IMR-90 (cell line): ENCODE data around the gene CENPA.

Experiments
- CEBPB ChIP-seq: IDR thresholded peaks from 2 replicates; pipeline ENCODE4 v1.6.1; 2012; ENCODE audit warnings: low read depth, low read length, improper control_type of control experiment
- RAD21 ChIP-seq: IDR thresholded peaks from 2 replicates; pipeline ENCODE4 v1.6.1; 2012; ENCODE audit warnings: low read length, improper control_type of control experiment
- TF ChIP-seq, protein P1 (sequence below): conservative IDR thresholded peaks from 2 replicates; pipeline ENCODE4 v1.5.1; 2012; ENCODE audit warnings: mild to moderate bottlenecking, low read depth, low read length, improper control_type of control experiment

DNA sequence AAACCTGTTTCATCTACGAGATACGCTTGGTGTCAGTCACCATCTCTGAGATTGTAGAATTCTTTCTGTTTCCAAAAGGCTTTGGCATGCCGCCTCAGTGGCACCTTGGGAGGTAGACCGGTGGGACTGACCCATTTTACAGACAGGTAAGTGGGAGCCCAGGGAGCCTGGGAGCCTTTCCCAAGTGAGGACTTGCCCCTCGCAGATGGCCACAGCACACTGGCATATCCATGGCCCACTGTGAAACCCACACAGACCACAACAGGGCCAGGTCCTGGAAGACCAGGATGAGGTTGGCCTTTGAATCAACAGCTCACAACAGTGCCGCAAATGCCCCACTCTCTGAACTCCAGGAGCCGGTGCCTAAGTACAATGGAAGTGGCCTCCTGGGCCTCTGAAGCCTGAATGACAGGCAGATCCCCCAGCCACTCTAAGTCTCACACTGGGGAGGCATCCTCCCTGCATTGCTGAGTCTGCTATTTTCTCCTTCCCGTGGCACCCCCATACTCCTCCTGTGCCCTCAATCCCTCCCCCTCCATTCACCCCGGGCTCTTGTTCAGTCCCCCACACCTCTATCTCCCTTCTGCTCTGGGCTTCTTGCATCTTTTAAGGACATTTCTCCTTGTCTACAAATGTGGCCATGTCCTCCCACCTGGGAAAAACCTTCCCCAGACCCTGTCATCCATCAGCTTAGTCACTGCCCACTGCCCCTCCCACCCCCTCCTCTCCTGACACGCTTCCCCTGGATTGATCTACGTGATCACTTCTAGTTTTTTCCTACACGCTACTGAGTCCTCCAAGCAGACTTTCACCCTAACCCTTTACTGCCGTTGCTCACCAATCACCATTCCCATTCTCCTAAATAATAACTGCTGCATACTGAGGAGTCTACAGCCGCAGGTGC, 26.2 kb downstream of the CENPA start:
- TF ChIP-seq, protein P1, sequence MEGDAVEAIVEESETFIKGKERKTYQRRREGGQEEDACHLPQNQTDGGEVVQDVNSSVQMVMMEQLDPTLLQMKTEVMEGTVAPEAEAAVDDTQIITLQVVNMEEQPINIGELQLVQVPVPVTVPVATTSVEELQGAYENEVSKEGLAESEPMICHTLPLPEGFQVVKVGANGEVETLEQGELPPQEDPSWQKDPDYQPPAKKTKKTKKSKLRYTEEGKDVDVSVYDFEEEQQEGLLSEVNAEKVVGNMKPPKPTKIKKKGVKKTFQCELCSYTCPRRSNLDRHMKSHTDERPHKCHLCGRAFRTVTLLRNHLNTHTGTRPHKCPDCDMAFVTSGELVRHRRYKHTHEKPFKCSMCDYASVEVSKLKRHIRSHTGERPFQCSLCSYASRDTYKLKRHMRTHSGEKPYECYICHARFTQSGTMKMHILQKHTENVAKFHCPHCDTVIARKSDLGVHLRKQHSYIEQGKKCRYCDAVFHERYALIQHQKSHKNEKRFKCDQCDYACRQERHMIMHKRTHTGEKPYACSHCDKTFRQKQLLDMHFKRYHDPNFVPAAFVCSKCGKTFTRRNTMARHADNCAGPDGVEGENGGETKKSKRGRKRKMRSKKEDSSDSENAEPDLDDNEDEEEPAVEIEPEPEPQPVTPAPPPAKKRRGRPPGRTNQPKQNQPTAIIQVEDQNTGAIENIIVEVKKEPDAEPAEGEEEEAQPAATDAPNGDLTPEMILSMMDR, result no peak
- TF ChIP-seq CEBPB, result no peak
- no peak for TF ChIP-seq RAD21
